Esophagus (tissue), 2 donors: ENCODE data around the gene CPSF4L. TPM values are rescaled to one million over a fixed set of nuclear protein-coding genes. Genes with fewer than 3 reads are reported as not detected.

Experiments
- H3K27ac ChIP-seq, 2 donors: one replicate each; pipeline ENCODE4 v1.5.1; 2013; ENCODE audit warnings: low read depth in 2 of 2, mild to moderate bottlenecking in 2 of 2, inconsistent platforms in 1 of 2, low read length in 1 of 2, moderate library complexity in 1 of 2
- H3K27me3 ChIP-seq, 2 donors: one replicate each; pipeline ENCODE4 v1.6.1; 2013; ENCODE audit warnings: low read length in 2 of 2, control low read depth in 1 of 2, mild to moderate bottlenecking in 1 of 2; ENCODE audit not compliant: insufficient read depth in 2 of 2, control insufficient read depth in 1 of 2
- H3K36me3 ChIP-seq, 2 donors: one replicate each; pipeline ENCODE4 v1.6.1; 2013; ENCODE audit warnings: low read length in 1 of 2; ENCODE audit not compliant: control insufficient read depth in 2 of 2, insufficient read depth in 2 of 2
- H3K4me1 ChIP-seq, 2 donors: one replicate each; pipeline ENCODE4 v1.6.1; 2013; ENCODE audit warnings: low read length in 1 of 2; ENCODE audit not compliant: control insufficient read depth in 2 of 2, insufficient read depth in 2 of 2
- H3K4me3 ChIP-seq, 2 donors: one replicate each; pipeline ENCODE4 v1.5.1; 2013; ENCODE audit warnings: low read length in 2 of 2, mild to moderate bottlenecking in 2 of 2, low read depth in 1 of 2, moderate library complexity in 1 of 2
- H3K9me3 ChIP-seq, 2 donors: one replicate each; pipeline ENCODE4 v1.6.1; 2013; ENCODE audit warnings: mild to moderate bottlenecking in 2 of 2, low read depth in 1 of 2, low read length in 1 of 2, moderate library complexity in 1 of 2; ENCODE audit not compliant: control insufficient read depth in 2 of 2, insufficient read depth in 1 of 2
- WGBS, 2 donors: extraction: QIAGEN DNeasy Blood & Tissue Kit; methylation state at CpG; one replicate each; pipeline ENCODE4 v1.1.7; 2013; 5-methylcytosine and 5-hydroxymethylcytosine counted together
- polyA plus RNA-seq, 2 donors: library from polyadenylated mRNA; stranded (reverse); fragments of 200-250 nt; gene quantifications; one replicate each; pipeline ENCODE4 v1.2.3, GENCODE V29; 2013
- donor health status: healthy with polysubstance abuse.
- donor health status: Bipolar disorder and iron deficiency.

The CPSF4L gene
- polyA plus RNA-seq, 2 donors: not detected

DNA sequence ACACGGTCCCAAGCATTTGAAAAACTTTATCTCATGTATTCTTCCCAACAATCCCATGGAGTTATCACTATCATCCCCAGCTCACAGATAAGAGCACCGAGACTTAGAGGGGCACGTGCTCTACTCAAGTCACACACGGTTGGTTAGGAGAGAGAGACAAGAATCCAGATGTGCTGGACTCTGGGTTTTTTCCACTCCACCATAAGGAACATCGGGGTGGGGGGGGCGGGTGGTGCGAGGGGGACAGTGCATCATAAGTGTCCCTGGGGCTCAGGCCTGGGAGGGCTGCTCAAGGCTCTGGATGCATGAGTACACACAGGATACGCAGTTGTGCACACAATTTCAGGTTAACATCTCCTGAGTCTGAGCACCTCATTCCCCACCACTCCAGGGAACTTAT, 42.8 kb upstream of the CPSF4L start:
- no peaks in the 10 kb centered on the region for H3K9me3 ChIP-seq
- peaks cover 0 to 2% of the 10 kb centered on the region in 2 donors for H3K36me3 ChIP-seq
- no peaks in the 10 kb centered on the region for H3K27me3 ChIP-seq
- 31 to 36% methylated on average over 8 of the region's 8 CpGs for WGBS, 2 donors
- H3K4me3 ChIP-seq: no peak overlapping the region
- H3K4me1 ChIP-seq: peaks cover 0 to 30% of the 10 kb centered on the region in 2 donors
- peak overlapping the region; percentile 80 to 90 for H3K27ac ChIP-seq

DNA sequence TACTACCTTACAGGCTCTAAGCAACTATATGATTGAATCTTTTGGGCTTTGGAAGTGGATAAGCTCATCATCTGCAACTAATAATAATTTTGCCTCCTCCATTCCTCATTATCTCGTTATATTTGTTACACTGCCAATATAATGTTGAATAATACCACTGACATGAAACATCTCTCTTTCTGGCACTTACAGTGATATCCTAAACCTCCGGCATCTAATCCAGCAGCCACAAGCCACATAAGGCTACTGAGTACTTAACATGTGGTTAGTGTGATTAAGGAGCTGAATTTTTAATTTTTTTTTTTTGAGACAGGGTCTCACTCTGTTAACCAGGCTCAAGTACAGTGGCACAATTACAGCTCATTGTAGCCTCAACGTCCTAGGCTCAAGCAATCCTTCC, 40.5 kb upstream of the CPSF4L start:
- Histone ChIP-seq H3K4me3 (no peak overlapping the region), H3K9me3 (no peaks in the 10 kb centered on the region), H3K36me3 (no peaks in the 10 kb centered on the region), H3K27ac (no peak overlapping the region), H3K27me3 (no peaks in the 10 kb centered on the region), H3K4me1 (peaks cover 0 to 25% of the 10 kb centered on the region in 2 donors)
- WGBS, 2 donors: 41 to 44% methylated on average over 3 of the region's 3 CpGs

DNA sequence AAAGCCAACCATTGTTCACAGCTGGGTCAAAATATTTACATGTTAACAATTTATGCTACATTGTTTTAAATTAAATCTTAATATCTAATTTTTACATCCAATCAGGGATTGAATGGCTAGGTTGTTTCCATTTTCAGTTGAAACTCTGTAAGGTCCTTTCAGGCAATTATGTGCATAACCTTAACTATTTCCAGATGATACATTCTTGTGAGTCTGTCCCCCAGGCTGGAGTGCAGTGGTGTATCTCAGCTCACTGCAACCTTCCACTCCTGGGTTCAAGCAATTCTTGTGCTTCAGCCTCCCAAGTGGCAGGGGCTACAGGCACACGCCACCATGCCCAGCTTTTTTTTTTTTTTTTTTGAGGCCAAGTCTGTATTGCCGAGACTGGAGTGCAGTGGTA, 39.7 kb upstream of the CPSF4L start:
- no peaks in the 10 kb centered on the region for H3K9me3 ChIP-seq
- no peaks in the 10 kb centered on the region for H3K27me3 ChIP-seq
- whole genome bisulfite sequencing, 2 donors: 74 to 81% methylated on average over 2 of the region's 2 CpGs
- H3K4me1 ChIP-seq: peaks cover 0 to 19% of the 10 kb centered on the region in 2 donors
- H3K27ac ChIP-seq: no peak overlapping the region
- no peak overlapping the region for H3K4me3 ChIP-seq
- H3K36me3 ChIP-seq: no peaks in the 10 kb centered on the region

DNA sequence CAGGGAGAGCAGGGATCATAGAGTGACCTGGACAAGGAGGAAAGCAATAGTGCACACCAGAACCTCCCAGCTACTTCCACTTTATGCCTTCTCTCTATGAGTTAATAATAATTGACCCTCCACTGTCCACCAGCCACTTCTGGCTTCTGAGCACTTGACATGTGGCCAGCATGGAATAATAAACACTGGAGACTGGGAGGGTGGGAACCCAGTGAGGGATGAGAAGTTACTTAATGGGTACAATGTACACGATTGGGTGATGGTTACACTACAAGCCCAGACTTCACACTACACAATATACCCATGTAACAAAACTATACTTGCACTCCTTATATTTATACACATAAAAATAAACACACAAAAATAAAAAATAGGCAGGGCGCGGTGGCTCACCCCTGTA, 38.7 kb upstream of the CPSF4L start:
- no peaks in the 10 kb centered on the region for H3K9me3 ChIP-seq
- H3K27me3 ChIP-seq: no peaks in the 10 kb centered on the region
- no peaks in the 10 kb centered on the region for H3K36me3 ChIP-seq
- WGBS, 2 donors: 67 to 68% methylated on average over 3 of the region's 3 CpGs
- H3K4me1 ChIP-seq: peaks cover 0 to 16% of the 10 kb centered on the region in 2 donors
- no peak overlapping the region for H3K4me3 ChIP-seq
- peak overlapping the region in 1 of 2 donors; percentile 46 for H3K27ac ChIP-seq

DNA sequence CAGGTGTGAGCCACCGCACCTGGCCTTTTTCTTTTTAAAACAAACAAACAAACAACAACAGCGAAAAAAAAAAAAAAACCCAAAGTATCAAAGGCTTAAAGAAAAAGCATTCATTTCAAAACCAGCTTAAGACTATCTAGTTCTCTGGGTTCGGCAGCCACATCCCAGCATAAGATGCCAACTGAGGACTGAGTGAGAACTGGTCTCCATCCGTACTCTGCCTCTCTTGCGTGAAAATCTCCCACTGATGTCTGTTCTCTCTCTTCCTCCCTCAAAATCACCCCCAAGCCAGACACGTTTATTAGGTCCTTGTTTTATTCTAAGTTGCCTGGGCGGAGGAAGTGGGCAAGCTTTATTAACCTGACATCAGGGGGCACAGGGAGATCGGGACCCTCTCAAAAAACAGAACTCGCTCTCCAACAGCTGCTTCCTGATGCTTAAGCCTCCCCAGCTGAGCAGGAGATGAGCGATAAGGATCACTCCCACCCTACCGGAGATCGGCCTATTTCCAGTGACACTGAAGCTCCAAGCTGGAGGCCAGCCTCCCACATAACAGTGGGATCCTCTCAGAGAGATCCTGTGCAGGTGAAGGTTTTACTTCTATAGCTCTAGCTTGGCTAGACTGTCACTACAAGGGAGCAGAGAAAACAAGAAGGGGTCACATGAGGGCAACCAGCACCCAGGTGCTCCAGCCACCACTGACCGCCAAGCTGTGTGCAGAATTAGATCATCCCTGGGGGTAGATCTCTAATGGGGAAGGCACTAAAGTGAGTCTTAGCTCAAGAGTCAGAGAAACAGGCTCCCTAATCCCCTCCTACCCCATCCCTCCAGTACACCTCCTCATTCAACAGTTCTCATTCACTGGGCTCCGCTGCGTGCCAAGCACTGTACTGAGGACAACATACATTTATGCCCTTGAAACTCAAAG, 36.5 kb upstream of the CPSF4L start:
- Histone ChIP-seq H3K36me3 (peaks cover 0 to 3% of the 10 kb centered on the region in 2 donors), H3K27me3 (no peaks in the 10 kb centered on the region), H3K9me3 (no peaks in the 10 kb centered on the region), H3K4me3 (no peak overlapping the region), H3K27ac (peak overlapping the region; percentile 8 to 27), H3K4me1 (peaks cover 3 to 15% of the 10 kb centered on the region in 2 donors)
- 51 to 64% methylated on average over 15 of the region's 15 CpGs for WGBS, 2 donors

DNA sequence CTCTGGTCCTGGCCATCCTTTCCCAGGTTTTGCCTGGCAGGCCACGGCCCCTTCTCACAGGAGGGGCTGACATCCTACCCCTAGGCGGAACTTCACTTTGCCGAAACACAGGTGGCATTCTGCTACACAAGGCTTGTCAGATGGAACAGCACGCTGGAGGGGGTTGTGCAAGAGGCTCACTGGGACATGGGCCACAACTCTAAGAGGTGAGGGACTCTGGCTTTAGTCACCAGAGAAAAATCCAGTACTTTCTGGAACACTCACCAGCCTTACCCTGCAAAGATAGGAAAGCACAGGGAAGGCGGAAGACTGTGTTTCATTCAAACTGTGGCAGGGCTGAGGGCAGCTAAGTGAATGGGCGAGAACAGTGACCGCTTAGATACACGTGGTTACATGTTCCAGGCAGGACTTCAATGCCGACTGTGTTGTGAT, 31.8 kb upstream of the CPSF4L start:
- H3K27me3 ChIP-seq: no peaks in the 10 kb centered on the region
- peaks cover 14 to 34% of the 10 kb centered on the region in 2 donors for H3K4me1 ChIP-seq
- 46 to 53% methylated on average over 9 of the region's 9 CpGs for WGBS, 2 donors
- H3K36me3 ChIP-seq: peaks cover 0 to 7% of the 10 kb centered on the region in 2 donors
- peak overlapping the region; percentile 55 to 87 for H3K27ac ChIP-seq
- no peaks in the 10 kb centered on the region for H3K9me3 ChIP-seq
- no peak overlapping the region for H3K4me3 ChIP-seq

DNA sequence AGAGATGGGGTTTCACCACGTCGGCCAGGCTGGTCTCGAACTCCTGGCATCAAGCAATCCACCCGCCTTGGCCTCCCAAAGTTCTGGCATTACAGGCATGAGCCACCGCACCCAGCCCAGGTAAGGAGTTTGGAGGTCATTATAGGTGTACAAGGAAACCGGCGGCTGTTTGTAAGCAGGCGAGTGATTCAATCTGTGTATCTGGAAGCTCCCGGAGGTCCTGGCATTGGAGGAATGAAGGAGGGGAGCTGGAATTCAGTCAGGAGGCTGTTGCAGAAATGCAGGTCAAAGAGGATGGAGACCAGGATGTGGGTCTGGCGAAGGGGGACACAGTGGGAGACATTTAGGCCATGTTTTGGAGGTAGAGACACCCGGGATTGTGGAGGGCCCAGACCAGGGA, 31.4 kb upstream of the CPSF4L start:
- WGBS, 2 donors: 60 to 70% methylated on average over 11 of the region's 11 CpGs
- peaks cover 0 to 7% of the 10 kb centered on the region in 2 donors for H3K36me3 ChIP-seq
- H3K4me1 ChIP-seq: peaks cover 14 to 37% of the 10 kb centered on the region in 2 donors
- H3K27me3 ChIP-seq: no peaks in the 10 kb centered on the region
- no peaks in the 10 kb centered on the region for H3K9me3 ChIP-seq
- peak overlapping the region; percentile 55 to 87 for H3K27ac ChIP-seq
- H3K4me3 ChIP-seq: no peak overlapping the region

DNA sequence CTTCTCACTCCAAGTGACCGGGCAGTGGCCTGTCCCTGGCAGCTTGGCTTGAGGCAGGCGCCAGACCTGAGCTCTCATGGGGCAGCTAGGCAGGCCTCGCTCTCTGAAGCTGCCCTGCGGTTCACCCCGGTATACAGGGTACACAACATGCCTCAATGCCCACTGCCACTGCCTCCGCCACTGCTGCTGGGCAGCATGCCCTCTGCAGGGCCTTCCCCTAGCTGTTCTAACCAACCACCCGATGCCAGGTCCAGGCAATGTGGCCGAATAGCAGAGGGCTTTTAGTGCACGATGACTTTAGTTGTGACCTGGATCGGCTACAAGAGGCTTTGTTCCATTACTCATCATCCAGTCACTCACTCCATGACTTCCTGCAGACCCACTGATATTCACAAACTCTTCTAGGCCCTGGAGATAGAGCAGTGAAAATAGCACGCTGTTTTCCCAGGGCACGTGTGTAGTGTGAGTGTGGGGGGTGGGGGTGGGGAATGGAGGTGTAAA, 30.4 kb upstream of the CPSF4L start:
- H3K4me3 ChIP-seq: no peak overlapping the region
- WGBS, 2 donors: 44 to 47% methylated on average over 12 of the region's 12 CpGs
- no peaks in the 10 kb centered on the region for H3K27me3 ChIP-seq
- H3K4me1 ChIP-seq: peaks cover 14 to 46% of the 10 kb centered on the region in 2 donors
- peaks cover 0 to 7% of the 10 kb centered on the region in 2 donors for H3K36me3 ChIP-seq
- H3K27ac ChIP-seq: peak overlapping the region; percentile 82 to 86
- H3K9me3 ChIP-seq: no peaks in the 10 kb centered on the region

DNA sequence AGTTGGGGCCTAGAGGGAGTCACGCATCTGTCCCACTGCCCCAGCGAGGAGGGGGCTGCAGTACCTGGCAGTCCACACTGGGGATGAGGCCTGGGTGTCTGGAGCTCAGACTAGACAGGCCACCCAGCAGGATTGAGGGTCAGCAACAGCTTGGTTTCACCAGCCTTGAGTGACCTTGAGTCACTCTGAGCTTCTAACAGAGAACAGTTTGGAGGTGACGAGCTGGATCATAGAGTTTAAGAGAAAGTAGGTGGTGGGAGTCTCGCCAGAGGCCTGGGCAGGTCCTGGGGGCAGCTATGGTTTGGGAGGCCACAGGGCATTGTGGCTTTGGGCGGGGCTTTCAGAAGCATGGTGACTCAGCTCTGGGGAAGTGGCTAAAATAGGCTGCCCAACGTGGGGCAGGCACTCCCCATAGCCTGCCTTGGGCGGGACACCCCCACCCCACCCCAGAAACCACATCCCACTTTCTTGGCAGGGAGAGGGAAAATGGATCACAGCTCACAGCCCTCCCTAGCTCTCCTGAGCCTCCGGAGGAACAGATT, 29.7 kb upstream of the CPSF4L start:
- H3K27me3 ChIP-seq: no peaks in the 10 kb centered on the region
- H3K4me3 ChIP-seq: no peak overlapping the region
- 31% methylated on average over 7 to 8 of the region's 8 CpGs for WGBS, 2 donors
- peaks cover 14 to 53% of the 10 kb centered on the region in 2 donors for H3K4me1 ChIP-seq
- peak overlapping the region; percentile 82 to 86 for H3K27ac ChIP-seq
- no peaks in the 10 kb centered on the region for H3K9me3 ChIP-seq
- peaks cover 0 to 8% of the 10 kb centered on the region in 2 donors for H3K36me3 ChIP-seq
